ENCODE measurements around the gene UFSP2. TPM values are rescaled to one million over a fixed set of nuclear protein-coding genes. Genes with fewer than 3 reads are reported as not detected.
"Not testable (repeated sequence)": the region's sequence is repeated elsewhere in the genome, so short reads cannot be mapped to it uniquely, and the experiment has no call there.

UFSP2 gene
- total RNA-seq, 2 experiments from 2014 or later = 14.5 to 16.6 TPM

DNA sequence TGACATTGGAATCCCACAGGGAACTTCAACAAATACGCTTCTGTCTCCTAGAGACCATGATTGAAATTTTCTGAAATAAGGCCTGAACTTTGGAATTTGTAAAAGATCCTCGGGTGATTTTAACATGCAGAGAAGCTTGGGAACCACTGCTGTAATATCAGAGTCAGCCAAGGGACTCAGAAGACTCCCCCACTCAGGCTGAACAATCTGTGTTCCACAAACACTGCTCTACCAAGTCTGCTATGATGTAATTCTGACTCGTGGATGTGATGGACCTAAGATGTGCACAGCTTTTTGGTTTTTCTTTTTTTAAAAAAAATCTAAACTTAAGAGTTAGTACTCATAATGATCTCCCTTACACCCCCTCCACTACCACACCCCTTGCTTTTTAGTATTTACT lies 56.0 kb downstream of the UFSP2 start:
- POLR2A ChIA-PET = no interaction called here
- Histone ChIP-seq H3K27ac (ENCODE audit: low read depth in 1 of 2, low read length in 2 of 2) (no peak overlapping the region), H3K27me3 (ENCODE audit: control insufficient read depth in 1 of 2, insufficient read depth in 2 of 2, low read length in 2 of 2) (no peaks in the 10 kb centered on the region), H3K9me3 (ENCODE audit: control insufficient read depth in 1 of 2, insufficient read depth in 1 of 2, low read length in 2 of 2) (no peaks in the 10 kb centered on the region), H3K36me3 (ENCODE audit: insufficient read depth, low read length) (no peaks in the 10 kb centered on the region), H3K4me3 (ENCODE audit: low read length) (no peak overlapping the region), H3K4me1 (ENCODE audit: insufficient read depth, low read length) (no peaks in the 10 kb centered on the region)
- no peaks in the 10 kb centered on the region for H3K4me1 Mint-ChIP-seq (ENCODE audit: low read depth)
- no peaks in the 10 kb centered on the region for H3K9me3 Mint-ChIP-seq
- H3K27me3 Mint-ChIP-seq = no peaks in the 10 kb centered on the region
- H3K4me3 Mint-ChIP-seq = no peak overlapping the region
- no peaks in the 10 kb centered on the region for H3K36me3 Mint-ChIP-seq (ENCODE audit: low read depth)
- ATAC-seq (ENCODE audit: poor library complexity) = no peak
- no peak overlapping the region for H3K27ac Mint-ChIP-seq
- intact Hi-C loops (cut with DNase I, micrococcal nuclease) = no loop called here
- TF ChIP-seq, protein P1, sequence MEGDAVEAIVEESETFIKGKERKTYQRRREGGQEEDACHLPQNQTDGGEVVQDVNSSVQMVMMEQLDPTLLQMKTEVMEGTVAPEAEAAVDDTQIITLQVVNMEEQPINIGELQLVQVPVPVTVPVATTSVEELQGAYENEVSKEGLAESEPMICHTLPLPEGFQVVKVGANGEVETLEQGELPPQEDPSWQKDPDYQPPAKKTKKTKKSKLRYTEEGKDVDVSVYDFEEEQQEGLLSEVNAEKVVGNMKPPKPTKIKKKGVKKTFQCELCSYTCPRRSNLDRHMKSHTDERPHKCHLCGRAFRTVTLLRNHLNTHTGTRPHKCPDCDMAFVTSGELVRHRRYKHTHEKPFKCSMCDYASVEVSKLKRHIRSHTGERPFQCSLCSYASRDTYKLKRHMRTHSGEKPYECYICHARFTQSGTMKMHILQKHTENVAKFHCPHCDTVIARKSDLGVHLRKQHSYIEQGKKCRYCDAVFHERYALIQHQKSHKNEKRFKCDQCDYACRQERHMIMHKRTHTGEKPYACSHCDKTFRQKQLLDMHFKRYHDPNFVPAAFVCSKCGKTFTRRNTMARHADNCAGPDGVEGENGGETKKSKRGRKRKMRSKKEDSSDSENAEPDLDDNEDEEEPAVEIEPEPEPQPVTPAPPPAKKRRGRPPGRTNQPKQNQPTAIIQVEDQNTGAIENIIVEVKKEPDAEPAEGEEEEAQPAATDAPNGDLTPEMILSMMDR (IDR thresholded peaks at IDR 0.05) = no peak
- no peak for DNase-seq
- CTCF ChIA-PET = no interaction called here

DNA sequence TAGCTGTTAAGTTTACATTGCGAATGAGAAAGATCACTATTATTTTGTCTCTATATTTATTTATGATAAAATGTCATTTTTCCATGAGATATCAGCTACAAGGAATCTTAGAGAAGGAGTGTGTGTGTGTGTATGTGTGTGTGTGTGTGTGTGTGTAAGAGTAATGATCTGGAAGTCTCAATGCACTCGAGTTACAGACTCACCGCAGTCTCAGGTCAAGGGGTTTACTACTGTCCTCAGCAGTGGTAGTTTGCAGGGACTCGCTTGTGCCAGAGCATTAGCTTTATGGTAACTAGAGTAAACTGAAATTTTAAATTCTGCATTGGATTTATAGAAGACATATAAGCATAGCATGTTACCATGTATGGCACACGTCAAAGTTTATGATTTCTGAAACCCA lies 60.9 kb downstream of the UFSP2 start:
- CTCF ChIA-PET = no interaction called here
- H3K4me1 ChIP-seq (ENCODE audit: insufficient read depth, low read length) = no peaks in the 10 kb centered on the region
- no peaks in the 10 kb centered on the region for H3K27me3 Mint-ChIP-seq
- no peak for ATAC-seq (ENCODE audit: poor library complexity)
- no peaks in the 10 kb centered on the region for H3K27me3 ChIP-seq (ENCODE audit: control insufficient read depth in 1 of 2, insufficient read depth in 2 of 2, low read length in 2 of 2)
- intact Hi-C loops (cut with DNase I, micrococcal nuclease) = no loop called here
- H3K9me3 Mint-ChIP-seq = no peaks in the 10 kb centered on the region
- peaks cover 7% of the 10 kb centered on the region for H3K36me3 Mint-ChIP-seq (ENCODE audit: low read depth)
- no peak for DNase-seq
- POLR2A ChIA-PET = no interaction called here
- TF ChIP-seq, protein P1 (IDR thresholded peaks at IDR 0.05) = no peak
- no peak overlapping the region for H3K27ac ChIP-seq (ENCODE audit: low read depth in 1 of 2, low read length in 2 of 2)
- no peak overlapping the region for H3K27ac Mint-ChIP-seq
- H3K4me3 Mint-ChIP-seq = no peak overlapping the region
- no peaks in the 10 kb centered on the region for H3K9me3 ChIP-seq (ENCODE audit: control insufficient read depth in 1 of 2, insufficient read depth in 1 of 2, low read length in 2 of 2)
- no peaks in the 10 kb centered on the region for H3K4me1 Mint-ChIP-seq (ENCODE audit: low read depth)
- no peak overlapping the region for H3K4me3 ChIP-seq (ENCODE audit: low read length)
- H3K36me3 ChIP-seq (ENCODE audit: insufficient read depth, low read length) = no peaks in the 10 kb centered on the region

DNA sequence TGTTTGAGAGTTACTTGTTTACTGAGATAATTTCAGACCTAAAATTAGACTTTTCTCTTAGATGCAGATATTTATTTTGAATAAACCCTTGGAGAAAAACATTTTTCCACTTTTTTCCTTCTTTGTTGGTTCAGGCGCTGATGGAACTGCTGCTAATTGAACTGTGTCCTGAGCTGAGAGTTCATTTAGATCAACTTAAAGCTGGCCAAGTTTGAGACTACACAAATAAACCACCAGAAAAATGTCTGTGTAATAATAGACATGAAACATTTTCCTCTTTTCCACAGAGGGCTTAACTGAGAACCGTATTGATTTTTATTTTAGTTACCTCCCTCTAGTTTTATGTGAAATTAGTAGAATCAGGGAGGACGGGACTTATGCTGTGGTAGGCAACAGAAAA lies 62.5 kb downstream of the UFSP2 start:
- no peaks in the 10 kb centered on the region for H3K9me3 Mint-ChIP-seq
- Histone ChIP-seq H3K27ac (ENCODE audit: low read depth in 1 of 2, low read length in 2 of 2) (no peak overlapping the region), H3K27me3 (ENCODE audit: control insufficient read depth in 1 of 2, insufficient read depth in 2 of 2, low read length in 2 of 2) (no peaks in the 10 kb centered on the region), H3K9me3 (ENCODE audit: control insufficient read depth in 1 of 2, insufficient read depth in 1 of 2, low read length in 2 of 2) (no peaks in the 10 kb centered on the region), H3K36me3 (ENCODE audit: insufficient read depth, low read length) (no peaks in the 10 kb centered on the region), H3K4me1 (ENCODE audit: insufficient read depth, low read length) (no peaks in the 10 kb centered on the region), H3K4me3 (ENCODE audit: low read length) (no peak overlapping the region)
- H3K4me3 Mint-ChIP-seq = no peak overlapping the region
- H3K4me1 Mint-ChIP-seq (ENCODE audit: low read depth) = no peaks in the 10 kb centered on the region
- intact Hi-C loops (cut with DNase I, micrococcal nuclease) = no loop called here
- H3K27me3 Mint-ChIP-seq = no peaks in the 10 kb centered on the region
- no peak for ATAC-seq (ENCODE audit: poor library complexity)
- peaks cover 7% of the 10 kb centered on the region for H3K36me3 Mint-ChIP-seq (ENCODE audit: low read depth)
- ChIA-PET POLR2A (no interaction called here), CTCF (no interaction called here)
- H3K27ac Mint-ChIP-seq = no peak overlapping the region
- TF ChIP-seq, protein P1 (IDR thresholded peaks at IDR 0.05) = no peak
- no peak for DNase-seq

DNA sequence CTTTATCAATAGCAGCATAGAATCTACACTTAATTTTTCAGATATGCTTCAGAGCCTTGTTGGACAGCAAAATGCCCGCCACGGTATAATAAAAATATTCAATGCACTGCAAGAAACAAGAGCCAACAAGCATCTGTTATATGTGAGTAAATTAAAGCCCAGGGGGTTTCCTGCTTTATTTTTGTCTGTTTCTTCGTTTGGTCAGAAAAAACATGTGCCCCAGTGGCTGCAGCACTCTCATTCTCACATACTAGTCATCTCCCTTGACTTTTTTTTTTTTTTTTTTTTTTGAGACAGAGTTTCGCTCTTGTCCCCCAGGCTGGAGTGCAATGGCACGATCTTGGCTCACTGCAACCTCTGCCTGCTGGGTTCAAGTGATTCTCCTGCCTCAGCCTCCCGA lies 63.2 kb downstream of the UFSP2 start:
- H3K27ac ChIP-seq (ENCODE audit: low read depth in 1 of 2, low read length in 2 of 2); CTCF ChIA-PET; POLR2A ChIA-PET: not testable (repeated sequence)

More for the DNA sequence above, 63.2 kb downstream of the UFSP2 start:
- H3K27ac Mint-ChIP-seq; H3K27me3 ChIP-seq (ENCODE audit: control insufficient read depth in 1 of 2, insufficient read depth in 2 of 2, low read length in 2 of 2); H3K4me1 ChIP-seq (ENCODE audit: insufficient read depth, low read length); ATAC-seq (ENCODE audit: poor library complexity); H3K4me3 ChIP-seq (ENCODE audit: low read length); H3K9me3 ChIP-seq (ENCODE audit: control insufficient read depth in 1 of 2, insufficient read depth in 1 of 2, low read length in 2 of 2); H3K4me1 Mint-ChIP-seq (ENCODE audit: low read depth); DNase-seq; intact Hi-C loops (cut with DNase I, micrococcal nuclease); H3K36me3 ChIP-seq (ENCODE audit: insufficient read depth, low read length); H3K9me3 Mint-ChIP-seq; H3K27me3 Mint-ChIP-seq; H3K4me3 Mint-ChIP-seq: not testable (repeated sequence)
- H3K36me3 Mint-ChIP-seq (ENCODE audit: low read depth) = peaks cover 12% of the 10 kb centered on the region
